SK-N-SH treated with all-trans-retinoic acid at 6 μM for 48 hours (cell line): ENCODE data around the gene FLT1.

Source experiments
- ATAC-seq: fragments of 200-7000 bp; cut with Tn5 transposase; 3 replicates; pipeline ENCODE4 v1.9.1; 2020; ENCODE audit warnings: mild to moderate bottlenecking, moderate library complexity
- ARNTL ChIP-seq: fragments of 450-650 bp; formaldehyde crosslinking; IDR thresholded peaks from 2 replicates; pipeline ENCODE4 v1.5.0; 2020; ENCODE audit warnings: low read depth, mild to moderate bottlenecking, moderate library complexity, borderline replicate concordance
- BACH2 ChIP-seq: fragments of 250-450 bp; sonication (Bioruptor Pico); IDR thresholded peaks from 2 replicates; pipeline ENCODE4 v1.9.0; 2021; ENCODE audit warnings: mild to moderate bottlenecking, borderline replicate concordance
- CSDC2 ChIP-seq: fragments of 250-450 bp; sonication (Bioruptor Pico); IDR thresholded peaks from 2 replicates; pipeline ENCODE4 v1.5.0; 2020; ENCODE audit warnings: mild to moderate bottlenecking, moderate library complexity
- ESRRG ChIP-seq: fragments of 250-450 bp; sonication (Bioruptor Pico); IDR thresholded peaks from 2 replicates; pipeline ENCODE4 v1.6.1; 2021; ENCODE audit warnings: mild to moderate bottlenecking
- GLIS3 ChIP-seq: fragments of 250-450 bp; sonication (Bioruptor Pico); IDR thresholded peaks from 2 replicates; pipeline ENCODE4 v1.5.0; 2020; ENCODE audit warnings: mild to moderate bottlenecking, moderate library complexity
- OSR1 ChIP-seq: fragments of 250-450 bp; sonication (Bioruptor Pico); IDR thresholded peaks from 2 replicates; pipeline ENCODE4 v1.8.0; 2022; ENCODE audit warnings: moderate library complexity, mild to moderate bottlenecking, inconsistent platforms
- PPARA ChIP-seq: fragments of 250-450 bp; sonication (Bioruptor Pico); IDR thresholded peaks from 2 replicates; pipeline ENCODE4 v1.5.0; 2020; ENCODE audit warnings: mild to moderate bottlenecking, borderline replicate concordance
- RARB ChIP-seq: fragments of 250-450 bp; sonication (Bioruptor Pico); IDR thresholded peaks from 2 replicates; pipeline ENCODE4 v1.8.0; 2021; ENCODE audit warnings: mild to moderate bottlenecking, moderate library complexity
- SNAI2 ChIP-seq: fragments of 250-450 bp; sonication (Bioruptor Pico); IDR thresholded peaks from 2 replicates; pipeline ENCODE4 v1.5.0; 2020; ENCODE audit warnings: mild to moderate bottlenecking, moderate library complexity
- TCF4 ChIP-seq: fragments of 250-450 bp; sonication (Bioruptor Pico); IDR thresholded peaks from 2 replicates; pipeline ENCODE4 v1.8.0; 2021; ENCODE audit warnings: mild to moderate bottlenecking, moderate library complexity, borderline replicate concordance
- TOX ChIP-seq: fragments of 250-450 bp; sonication (Bioruptor Pico); IDR thresholded peaks from 2 replicates; pipeline ENCODE4 v1.8.0; 2021; ENCODE audit warnings: mild to moderate bottlenecking, moderate library complexity, borderline replicate concordance
- ZC3H10 ChIP-seq: fragments of 250-450 bp; sonication (Bioruptor Pico); IDR thresholded peaks from 2 replicates; pipeline ENCODE4 v1.5.1; 2021; ENCODE audit warnings: mild to moderate bottlenecking, moderate library complexity
- ZFP3 ChIP-seq: fragments of 250-450 bp; sonication (Bioruptor Pico); IDR thresholded peaks from 2 replicates; pipeline ENCODE4 v1.5.0; 2020; ENCODE audit warnings: mild to moderate bottlenecking, moderate library complexity
- ZFP30 ChIP-seq: fragments of 450-650 bp; formaldehyde crosslinking; IDR thresholded peaks from 2 replicates; pipeline ENCODE4 v1.5.0; 2022; ENCODE audit warnings: mild to moderate bottlenecking, moderate library complexity
- ZNF565 ChIP-seq: fragments of 450-650 bp; formaldehyde crosslinking; conservative IDR thresholded peaks from 2 replicates; pipeline ENCODE4 v1.5.0; 2020; ENCODE audit warnings: low read depth, mild to moderate bottlenecking, moderate library complexity
- ZNF70 ChIP-seq: fragments of 450-650 bp; formaldehyde crosslinking; IDR thresholded peaks from 2 replicates; pipeline ENCODE4 v1.5.0; 2020; ENCODE audit warnings: mild to moderate bottlenecking, moderate library complexity
- ZNF8 ChIP-seq: fragments of 450-650 bp; formaldehyde crosslinking; IDR thresholded peaks from 2 replicates; pipeline ENCODE4 v1.5.0; 2020; ENCODE audit warnings: mild to moderate bottlenecking, moderate library complexity
- TF ChIP-seq, protein P1 (sequence below): fragments of 250-450 bp; sonication (Bioruptor Pico); IDR thresholded peaks from 2 replicates; pipeline ENCODE4 v1.5.1; 2021; ENCODE audit warnings: mild to moderate bottlenecking, moderate library complexity
- TF ChIP-seq, protein P2 (sequence below): fragments of 250-450 bp; sonication (Bioruptor Pico); IDR thresholded peaks from 2 replicates; pipeline ENCODE4 v1.8.0; 2020; ENCODE audit warnings: mild to moderate bottlenecking, moderate library complexity, borderline replicate concordance
- TF ChIP-seq, protein P3 (sequence below): fragments of 250-450 bp; sonication (Bioruptor Pico); IDR thresholded peaks from 2 replicates; pipeline ENCODE4 v1.5.1; 2020; ENCODE audit warnings: low read depth, mild to moderate bottlenecking, moderate library complexity

Gene FLT1

GRCh38 chr13:28435917-28436316 is 59.0 kb downstream of the FLT1 start:
- no peak for ATAC-seq
- TF ChIP-seq ARNTL (CRISPR knock-in tag) (no peak), BACH2 (CRISPR knock-in tag) (no peak), SNAI2 (CRISPR knock-in tag) (no peak), OSR1 (CRISPR knock-in tag) (no peak), RARB (CRISPR knock-in tag) (no peak), CSDC2 (CRISPR knock-in tag) (no peak)

DNA sequence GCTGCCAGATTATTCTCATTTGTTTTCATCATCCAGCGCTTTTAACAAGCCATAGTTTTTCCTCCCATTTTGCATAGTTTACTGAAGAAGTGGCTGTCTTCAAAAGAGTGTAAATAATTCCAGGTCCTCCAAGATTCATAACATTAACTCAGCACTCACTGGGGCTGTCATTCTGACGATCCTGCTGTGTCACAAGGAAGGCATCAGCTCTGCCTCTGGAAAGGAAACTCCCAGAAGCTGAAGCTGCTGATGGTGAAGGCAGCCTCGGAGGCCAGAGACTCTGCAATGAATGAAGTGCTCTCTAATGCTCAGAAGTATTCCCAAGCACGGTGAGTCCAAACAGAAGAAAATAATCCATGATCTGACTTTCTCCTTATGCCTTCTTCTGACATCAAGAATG is 60.0 kb downstream of the FLT1 start:
- TF ChIP-seq RARB (CRISPR knock-in tag) (no peak), SNAI2 (CRISPR knock-in tag) (no peak), OSR1 (CRISPR knock-in tag) (no peak), ZFP30 (CRISPR knock-in tag) (no peak), ZNF8 (no peak)
- TF ChIP-seq, protein P1, sequence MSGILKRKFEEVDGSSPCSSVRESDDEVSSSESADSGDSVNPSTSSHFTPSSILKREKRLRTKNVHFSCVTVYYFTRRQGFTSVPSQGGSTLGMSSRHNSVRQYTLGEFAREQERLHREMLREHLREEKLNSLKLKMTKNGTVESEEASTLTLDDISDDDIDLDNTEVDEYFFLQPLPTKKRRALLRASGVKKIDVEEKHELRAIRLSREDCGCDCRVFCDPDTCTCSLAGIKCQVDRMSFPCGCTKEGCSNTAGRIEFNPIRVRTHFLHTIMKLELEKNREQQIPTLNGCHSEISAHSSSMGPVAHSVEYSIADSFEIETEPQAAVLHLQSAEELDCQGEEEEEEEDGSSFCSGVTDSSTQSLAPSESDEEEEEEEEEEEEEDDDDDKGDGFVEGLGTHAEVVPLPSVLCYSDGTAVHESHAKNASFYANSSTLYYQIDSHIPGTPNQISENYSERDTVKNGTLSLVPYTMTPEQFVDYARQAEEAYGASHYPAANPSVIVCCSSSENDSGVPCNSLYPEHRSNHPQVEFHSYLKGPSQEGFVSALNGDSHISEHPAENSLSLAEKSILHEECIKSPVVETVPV (CRISPR knock-in tag), result no peak
- TF ChIP-seq, protein P2, sequence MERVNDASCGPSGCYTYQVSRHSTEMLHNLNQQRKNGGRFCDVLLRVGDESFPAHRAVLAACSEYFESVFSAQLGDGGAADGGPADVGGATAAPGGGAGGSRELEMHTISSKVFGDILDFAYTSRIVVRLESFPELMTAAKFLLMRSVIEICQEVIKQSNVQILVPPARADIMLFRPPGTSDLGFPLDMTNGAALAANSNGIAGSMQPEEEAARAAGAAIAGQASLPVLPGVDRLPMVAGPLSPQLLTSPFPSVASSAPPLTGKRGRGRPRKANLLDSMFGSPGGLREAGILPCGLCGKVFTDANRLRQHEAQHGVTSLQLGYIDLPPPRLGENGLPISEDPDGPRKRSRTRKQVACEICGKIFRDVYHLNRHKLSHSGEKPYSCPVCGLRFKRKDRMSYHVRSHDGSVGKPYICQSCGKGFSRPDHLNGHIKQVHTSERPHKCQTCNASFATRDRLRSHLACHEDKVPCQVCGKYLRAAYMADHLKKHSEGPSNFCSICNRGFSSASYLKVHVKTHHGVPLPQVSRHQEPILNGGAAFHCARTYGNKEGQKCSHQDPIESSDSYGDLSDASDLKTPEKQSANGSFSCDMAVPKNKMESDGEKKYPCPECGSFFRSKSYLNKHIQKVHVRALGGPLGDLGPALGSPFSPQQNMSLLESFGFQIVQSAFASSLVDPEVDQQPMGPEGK (CRISPR knock-in tag), result no peak
- TF ChIP-seq, protein P3, sequence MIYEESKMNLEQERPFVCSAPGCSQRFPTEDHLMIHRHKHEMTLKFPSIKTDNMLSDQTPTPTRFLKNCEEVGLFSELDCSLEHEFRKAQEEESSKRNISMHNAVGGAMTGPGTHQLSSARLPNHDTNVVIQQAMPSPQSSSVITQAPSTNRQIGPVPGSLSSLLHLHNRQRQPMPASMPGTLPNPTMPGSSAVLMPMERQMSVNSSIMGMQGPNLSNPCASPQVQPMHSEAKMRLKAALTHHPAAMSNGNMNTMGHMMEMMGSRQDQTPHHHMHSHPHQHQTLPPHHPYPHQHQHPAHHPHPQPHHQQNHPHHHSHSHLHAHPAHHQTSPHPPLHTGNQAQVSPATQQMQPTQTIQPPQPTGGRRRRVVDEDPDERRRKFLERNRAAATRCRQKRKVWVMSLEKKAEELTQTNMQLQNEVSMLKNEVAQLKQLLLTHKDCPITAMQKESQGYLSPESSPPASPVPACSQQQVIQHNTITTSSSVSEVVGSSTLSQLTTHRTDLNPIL (CRISPR knock-in tag), result no peak
- no peak for ATAC-seq

- no peak for TF ChIP-seq OSR1 (CRISPR knock-in tag)
- no peak for TF ChIP-seq ZFP30 (CRISPR knock-in tag)
- TF ChIP-seq BACH2 (CRISPR knock-in tag), result no peak
- ATAC-seq, result no peak
These were observed 61.9 kb downstream of the FLT1 start for GRCh38 chr13:28432816-28433560.

DNA sequence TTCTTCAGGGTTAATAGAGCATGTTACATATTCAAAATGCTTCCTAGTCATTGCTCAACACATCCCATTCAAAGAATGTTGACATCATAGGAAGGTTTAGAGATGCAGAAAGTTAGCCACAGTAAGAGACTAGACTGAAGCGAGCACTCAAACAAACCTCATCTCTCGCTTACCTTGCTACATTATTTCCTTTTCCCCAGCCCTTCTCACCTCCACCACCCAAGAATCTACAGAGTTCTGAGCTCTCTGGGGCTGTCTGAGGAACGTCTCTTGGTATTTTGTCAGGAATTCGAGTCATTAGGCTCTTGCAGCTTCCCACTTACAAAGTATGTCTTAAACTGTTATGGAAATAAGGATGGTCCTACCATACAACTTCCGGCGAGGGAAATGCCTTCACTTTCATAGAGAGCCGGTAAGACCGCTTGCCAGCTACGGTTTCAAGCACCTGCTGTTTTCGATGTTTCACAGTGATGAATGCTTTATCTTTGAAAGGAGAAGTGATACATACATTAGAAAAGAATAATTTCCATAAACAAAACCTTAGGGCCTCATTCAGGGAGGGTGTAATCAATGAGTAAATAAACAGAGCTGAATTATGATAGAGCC is 65.1 kb downstream of the FLT1 start:
- ATAC-seq, result no peak
- no peak for TF ChIP-seq ZNF8
- no peak for TF ChIP-seq TOX (CRISPR knock-in tag)
- TF ChIP-seq, protein P2 (CRISPR knock-in tag), result no peak
- TF ChIP-seq ZC3H10, result no peak
- TF ChIP-seq TCF4, result no peak
- TF ChIP-seq ESRRG (CRISPR knock-in tag), result no peak
- TF ChIP-seq ZNF565 (CRISPR knock-in tag), result no peak
- no peak for TF ChIP-seq GLIS3 (CRISPR knock-in tag)
- no peak for TF ChIP-seq OSR1 (CRISPR knock-in tag)

DNA sequence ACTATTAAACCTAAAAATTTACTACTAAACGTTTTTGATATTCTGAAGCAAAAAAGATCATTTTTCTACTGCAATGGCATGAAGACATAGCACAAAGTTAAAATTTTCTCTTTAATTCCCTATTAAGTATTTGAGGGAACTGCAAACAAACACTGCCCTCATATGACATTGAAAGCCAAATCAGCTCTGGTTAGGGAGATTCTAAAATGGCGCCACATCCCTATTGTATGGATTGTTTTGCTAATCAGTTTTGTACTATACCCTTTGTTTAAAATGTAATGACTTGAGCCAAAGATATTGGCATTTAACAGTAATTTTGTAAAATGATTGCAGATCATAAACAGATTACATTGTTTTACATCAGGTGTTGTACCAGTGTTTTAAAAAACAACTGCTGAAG is 65.8 kb downstream of the FLT1 start:
- no peak for TF ChIP-seq BACH2 (CRISPR knock-in tag)
- no peak for TF ChIP-seq OSR1 (CRISPR knock-in tag)
- no peak for TF ChIP-seq TOX (CRISPR knock-in tag)
- TF ChIP-seq GLIS3 (CRISPR knock-in tag), result no peak
- TF ChIP-seq TCF4, result no peak
- TF ChIP-seq, protein P2 (CRISPR knock-in tag), result no peak
- TF ChIP-seq ZNF70 (CRISPR knock-in tag), result no peak
- no peak for TF ChIP-seq RARB (CRISPR knock-in tag)
- TF ChIP-seq, protein P3 (CRISPR knock-in tag), result no peak
- TF ChIP-seq PPARA (CRISPR knock-in tag), result no peak
- no peak for TF ChIP-seq ZFP3 (CRISPR knock-in tag)
- TF ChIP-seq ZFP30 (CRISPR knock-in tag), result no peak
- ATAC-seq, result no peak
